Stimulated activated CD8-positive, alpha-beta memory T cell treated with anti-CD3 and anti-CD28 coated beads, Interleukin-4, amount 100 ng/mL, for 24 hours (primary cell): Measurements from ENCODE around the gene G0S2.
A peak's percentile ranks its signal among the peaks of the same experiment; 100 is the strongest.

Source experiments
- DNase-seq: peaks from one replicate; pipeline ENCODE4 v3.0.0-alpha.2; 2020; ENCODE audit warnings: low read depth

G0S2 gene

GRCh38 chr1:209674957-209675564, at the start of gene G0S2:
G0S2 (plus strand) TSS chr1:209675412; CDS start chr1:209675685, 273 bp downstream.
- peak; percentile 32 for DNase-seq

- DNase-seq: no peak
Observed at GRCh38 chr1:209625791-209626285, 49.4 kb upstream of the G0S2 start.

GRCh38 chr1:209626346-209627026, 48.7 kb upstream of the G0S2 start:
- DNase-seq: no peak

- no peak for DNase-seq
Observed at GRCh38 chr1:209627027-209627731, 48.0 kb upstream of the G0S2 start.

GRCh38 chr1:209627732-209628196, 47.4 kb upstream of the G0S2 start:
- peak; percentile 74 for DNase-seq

- no peak for DNase-seq
Observed at GRCh38 chr1:209628618-209629299, 46.5 kb upstream of the G0S2 start.

GRCh38 chr1:209629621-209630382, 45.4 kb upstream of the G0S2 start:
- DNase-seq: no peak

- DNase-seq: no peak
Observed at GRCh38 chr1:209630383-209631225, 44.6 kb upstream of the G0S2 start.

GRCh38 chr1:209633335-209633997, 41.7 kb upstream of the G0S2 start:
- DNase-seq: no peak

GRCh38 chr1:209634005-209634737, 41.0 kb upstream of the G0S2 start:
- DNase-seq: no peak

GRCh38 chr1:209635850-209636249, 39.4 kb upstream of the G0S2 start:
- DNase-seq: no peak

- DNase-seq: no peak
Observed at GRCh38 chr1:209641832-209642172, 33.4 kb upstream of the G0S2 start.

GRCh38 chr1:209642816-209643215, 32.4 kb upstream of the G0S2 start:
- no peak for DNase-seq

GRCh38 chr1:209643285-209644020, 31.8 kb upstream of the G0S2 start:
- no peak for DNase-seq

GRCh38 chr1:209645574-209646452, 29.4 kb upstream of the G0S2 start:
- DNase-seq: no peak

- no peak for DNase-seq
Observed at GRCh38 chr1:209646558-209646957, 28.7 kb upstream of the G0S2 start.

GRCh38 chr1:209647156-209647555, 28.1 kb upstream of the G0S2 start:
- DNase-seq: no peak

- no peak for DNase-seq
Observed at GRCh38 chr1:209648346-209648745, 26.9 kb upstream of the G0S2 start.
